ENCODE data around the gene WFS1.

Gene WFS1

GRCh38 chr4:6282314-6282771 lies 12.7 kb downstream of the WFS1 start:
- no peak for DNase-seq

GRCh38 chr4:6283282-6283681 lies 13.6 kb downstream of the WFS1 start:
- no peak for DNase-seq

- DNase-seq = no peak
Observed at GRCh38 chr4:6287017-6287788, 17.6 kb downstream of the WFS1 start.

- DNase-seq = no peak
Observed at GRCh38 chr4:6288342-6288741, 18.7 kb downstream of the WFS1 start.

GRCh38 chr4:6288871-6289270 lies 19.2 kb downstream of the WFS1 start:
- DNase-seq = no peak

GRCh38 chr4:6290256-6290655 lies 20.6 kb downstream of the WFS1 start:
- no peak for DNase-seq

GRCh38 chr4:6290769-6291547 lies 21.3 kb downstream of the WFS1 start:
- no peak for DNase-seq

- no peak for DNase-seq
Observed at GRCh38 chr4:6291784-6292297, 22.2 kb downstream of the WFS1 start.

GRCh38 chr4:6292376-6293096 lies 22.9 kb downstream of the WFS1 start:
- no peak for DNase-seq

- DNase-seq = no peak
Observed at GRCh38 chr4:6293097-6293445, 23.4 kb downstream of the WFS1 start.

GRCh38 chr4:6293661-6294060 lies 24.0 kb downstream of the WFS1 start:
- no peak for DNase-seq

- DNase-seq = no peak
Observed at GRCh38 chr4:6294705-6295421, 25.2 kb downstream of the WFS1 start.

- no peak for DNase-seq
Observed at GRCh38 chr4:6295495-6295894, 25.8 kb downstream of the WFS1 start.

GRCh38 chr4:6296026-6296425 lies 26.4 kb downstream of the WFS1 start:
- DNase-seq = no peak

- no peak for DNase-seq
Observed at GRCh38 chr4:6297266-6297815, 27.7 kb downstream of the WFS1 start.

- DNase-seq = no peak
Observed at GRCh38 chr4:6298035-6298434, 28.4 kb downstream of the WFS1 start.

- no peak for DNase-seq
Observed at GRCh38 chr4:6298852-6299251, 29.2 kb downstream of the WFS1 start.

GRCh38 chr4:6299875-6300274 lies 30.2 kb downstream of the WFS1 start:
- DNase-seq = no peak

- no peak for DNase-seq
Observed at GRCh38 chr4:6300359-6300758, 30.7 kb downstream of the WFS1 start.

- no peak for DNase-seq
Observed at GRCh38 chr4:6301051-6301731, 31.5 kb downstream of the WFS1 start.

GRCh38 chr4:6301732-6302442 lies 32.2 kb downstream of the WFS1 start:
- no peak for DNase-seq

Measured in DMS79 treated with DMSO at 0.1 percent for 48 hours (cell line).